CD4-positive, alpha-beta T cell treated with Interleukin-17A for 4 hours (primary cell): Measurements from ENCODE around the gene RERG.
A peak's percentile ranks its signal among the peaks of the same experiment; 100 is the strongest.
"Not testable (repeated sequence)": the region's sequence is repeated elsewhere in the genome, so short reads cannot be mapped to it uniquely, and the experiment has no call there.

Source experiments
- DNase-seq: peaks from one replicate; pipeline ENCODE4 v3.0.0-alpha.2; 2020; ENCODE audit warnings: mixed read lengths

Gene RERG, protein sequence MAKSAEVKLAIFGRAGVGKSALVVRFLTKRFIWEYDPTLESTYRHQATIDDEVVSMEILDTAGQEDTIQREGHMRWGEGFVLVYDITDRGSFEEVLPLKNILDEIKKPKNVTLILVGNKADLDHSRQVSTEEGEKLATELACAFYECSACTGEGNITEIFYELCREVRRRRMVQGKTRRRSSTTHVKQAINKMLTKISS

DNA sequence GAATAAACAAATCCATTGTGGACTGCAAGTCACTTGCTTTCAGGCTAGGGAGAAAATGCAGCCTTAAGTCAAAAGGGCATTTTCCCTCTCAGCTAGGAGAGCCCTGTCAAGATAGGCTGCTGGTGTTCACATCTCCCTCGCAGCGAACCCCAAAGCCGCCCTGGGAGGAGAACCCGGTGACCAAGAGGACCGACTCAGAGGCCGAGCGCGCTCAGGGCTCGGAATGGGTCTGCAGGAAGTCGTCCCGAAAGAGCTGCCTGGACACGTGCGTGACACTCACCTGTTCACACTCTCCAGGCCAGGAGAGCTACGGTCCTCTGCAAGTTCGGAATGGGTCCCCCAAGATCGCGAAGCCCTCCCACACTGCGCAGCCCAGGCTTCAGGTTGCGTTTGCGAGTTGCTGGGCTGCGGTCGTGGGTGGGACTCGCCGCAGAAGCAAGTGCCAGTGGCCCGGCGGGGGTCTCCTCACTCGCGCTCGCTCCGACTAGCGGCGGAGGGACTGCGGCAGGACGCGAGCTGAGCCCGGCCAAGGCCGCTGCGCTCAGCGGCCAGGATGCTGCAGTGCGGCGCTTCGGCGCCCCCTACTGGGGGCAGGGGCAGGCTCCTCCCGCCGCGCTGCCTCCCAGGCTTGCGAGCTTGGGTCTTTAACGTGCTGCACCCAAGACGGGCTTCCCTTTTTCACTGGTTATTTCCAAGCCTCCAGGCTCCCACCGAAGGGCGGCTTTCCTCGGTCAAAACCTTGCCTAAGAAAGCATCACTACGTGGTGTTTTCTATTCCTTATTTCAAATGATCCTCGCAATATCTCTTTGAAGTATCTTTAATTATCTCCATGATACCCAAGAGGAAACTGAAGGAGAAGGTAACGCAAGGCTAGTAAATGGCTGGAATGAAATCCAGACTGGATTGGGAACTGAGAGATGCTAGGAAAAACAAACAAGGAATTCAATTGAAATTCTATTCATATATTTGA lies at the start of gene RERG:
Gene RERG, minus strand, starts transcription at position 503 of the 971 bp plus-strand sequence. CDS start 3,928 bp downstream, outside the sequence.
- DNase-seq, result peak; percentile 88

DNA sequence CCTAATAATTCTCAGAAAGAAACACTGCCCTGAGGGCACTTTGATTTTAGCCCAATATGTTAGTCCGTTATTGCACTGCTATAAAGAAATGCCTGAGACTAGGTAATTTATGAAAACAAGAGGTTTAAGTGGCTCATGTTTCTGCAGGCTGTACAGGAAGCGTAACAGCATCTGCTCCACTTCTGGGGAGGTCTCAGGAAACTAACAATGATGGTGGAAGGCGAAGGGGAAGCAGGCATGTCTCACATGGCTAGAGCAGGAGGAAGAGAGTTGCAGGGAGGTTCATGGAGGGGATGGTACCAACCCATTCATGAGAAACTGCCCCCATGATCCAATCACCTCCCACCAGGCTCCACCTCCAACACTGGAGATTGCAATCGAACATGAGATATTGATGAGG lies 49.4 kb upstream of the RERG start:
- DNase-seq, result no peak

DNA sequence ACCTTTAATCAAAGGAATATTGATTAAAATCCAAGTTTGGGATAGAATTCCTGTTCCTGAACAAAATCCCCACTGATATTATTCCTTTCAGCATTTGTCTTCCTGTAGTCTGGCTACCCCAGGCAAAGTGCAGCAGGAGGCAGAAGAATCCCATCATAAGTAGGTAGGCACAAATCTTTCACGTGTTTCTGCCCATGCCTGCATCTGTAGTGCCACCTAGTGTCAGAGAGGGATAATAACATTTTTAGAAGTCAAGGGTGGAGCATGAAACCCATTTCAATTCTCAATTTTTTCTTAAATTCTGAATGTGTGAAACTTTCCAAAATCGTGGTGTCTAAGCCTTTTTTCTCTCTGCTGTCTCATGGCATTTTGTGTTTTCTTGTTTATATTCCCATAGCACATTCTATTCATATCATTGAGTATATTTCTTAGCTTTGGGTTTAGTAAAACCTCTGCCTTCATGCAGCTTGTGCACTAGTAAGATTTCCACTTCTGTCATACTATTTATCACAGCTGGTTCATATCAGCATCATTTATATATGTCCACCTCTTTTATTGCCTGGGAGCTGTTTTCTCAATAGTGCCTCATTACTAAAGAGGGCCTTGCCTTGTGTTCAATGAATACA lies 47.8 kb upstream of the RERG start:
- peak; percentile 38 for DNase-seq

DNA sequence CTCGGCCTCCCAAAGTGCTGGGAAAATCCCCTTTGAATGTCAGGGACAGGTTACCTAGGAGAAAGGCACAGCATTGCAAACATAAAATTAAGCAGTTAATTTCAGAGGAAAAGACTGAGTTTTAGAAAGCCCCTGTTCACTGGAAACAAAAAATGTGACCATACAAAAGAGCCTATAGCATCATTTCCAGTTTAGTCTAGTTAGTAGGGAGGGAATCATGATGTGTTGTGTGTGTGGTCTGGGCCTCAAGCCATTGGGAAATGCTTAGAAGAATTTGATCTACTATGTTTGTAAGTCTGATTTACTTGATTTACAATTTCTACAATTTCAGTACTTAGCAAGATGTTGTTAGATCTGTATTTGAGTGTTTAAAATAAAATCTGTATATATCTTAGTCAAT lies 47.1 kb upstream of the RERG start:
- DNase-seq, result no peak

DNA sequence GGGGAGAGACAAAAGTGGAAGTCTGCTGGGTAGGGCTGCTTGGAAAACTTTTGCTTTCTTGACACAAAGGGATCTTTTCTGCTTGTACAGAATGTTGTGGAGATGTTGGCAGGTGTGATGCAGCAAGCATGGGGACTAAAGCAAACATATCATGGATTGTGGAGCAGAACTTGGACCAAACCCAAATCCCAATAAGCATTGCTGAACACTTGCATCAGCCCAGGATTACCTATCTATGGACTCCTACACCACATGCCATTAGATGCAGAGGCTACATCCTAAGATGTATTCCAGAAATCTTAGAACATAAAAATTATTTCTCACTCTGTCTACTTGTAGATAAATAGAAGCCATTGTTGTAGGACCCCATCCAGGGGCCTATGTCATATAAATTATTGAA lies 44.7 kb upstream of the RERG start:
- DNase-seq, result no peak

GRCh38 chr12:15256761-15257160 lies 35.5 kb upstream of the RERG start:
- DNase-seq, result no peak

DNA sequence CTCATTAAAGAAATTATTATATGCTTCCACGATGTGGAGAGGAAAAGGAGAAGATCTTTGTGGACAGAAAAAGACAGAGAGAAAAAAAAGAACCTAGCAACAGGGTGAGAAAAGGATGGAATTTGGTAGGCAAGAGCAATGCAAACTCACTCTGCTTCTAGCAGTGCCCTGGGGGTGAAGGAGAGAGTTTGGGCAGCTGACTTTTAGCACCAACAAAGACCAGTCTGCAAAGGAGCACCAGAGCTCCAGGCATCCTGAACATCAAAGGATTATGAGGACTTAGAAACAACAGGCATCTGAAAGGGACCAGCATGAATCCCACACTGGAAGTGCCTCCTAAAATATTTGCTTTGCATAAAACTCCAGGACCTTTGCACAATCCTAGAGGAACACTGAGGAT lies 32.8 kb upstream of the RERG start:
- no peak for DNase-seq

DNA sequence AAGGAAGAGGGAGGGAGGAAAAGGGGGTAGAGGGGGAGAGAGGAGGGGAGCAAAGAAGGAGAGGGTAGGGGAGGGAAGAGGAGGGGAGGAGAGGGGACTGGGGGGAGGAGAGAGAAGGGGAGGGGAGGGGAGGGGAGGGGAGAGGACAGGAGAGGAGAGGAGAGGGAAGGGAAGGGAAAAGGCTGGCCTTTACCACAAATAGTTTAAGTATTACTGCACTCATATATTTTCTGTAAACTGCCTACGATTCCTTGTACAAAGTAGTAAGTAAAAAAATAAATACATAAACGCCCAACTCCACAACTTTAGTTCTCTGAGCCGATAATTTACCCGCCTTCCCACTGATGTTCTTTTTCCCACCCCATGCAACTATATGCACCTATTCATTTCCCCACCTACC lies 23.7 kb upstream of the RERG start:
- no peak for DNase-seq

- DNase-seq, result no peak
Measured at GRCh38 chr12:15244341-15244740, 23.1 kb upstream of the RERG start.

DNA sequence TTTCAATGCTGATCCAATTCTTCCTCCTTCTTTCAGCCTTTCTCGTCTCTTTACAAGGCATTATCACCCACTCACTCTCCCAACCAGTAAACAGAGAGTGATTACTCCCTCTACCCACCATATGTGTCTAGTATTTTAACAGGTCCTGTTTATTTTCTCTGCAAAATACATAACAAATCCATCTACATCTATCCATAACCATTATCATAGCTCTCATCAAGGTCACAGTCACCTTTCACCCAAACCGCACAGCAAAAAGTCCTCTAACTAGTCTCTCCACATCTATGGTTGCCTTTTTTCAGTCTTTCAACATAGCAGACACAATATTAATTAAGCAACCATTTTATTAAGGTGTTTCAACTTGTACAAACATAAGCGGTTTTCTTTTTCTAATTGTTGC lies 21.9 kb upstream of the RERG start:
- no peak for DNase-seq

DNA sequence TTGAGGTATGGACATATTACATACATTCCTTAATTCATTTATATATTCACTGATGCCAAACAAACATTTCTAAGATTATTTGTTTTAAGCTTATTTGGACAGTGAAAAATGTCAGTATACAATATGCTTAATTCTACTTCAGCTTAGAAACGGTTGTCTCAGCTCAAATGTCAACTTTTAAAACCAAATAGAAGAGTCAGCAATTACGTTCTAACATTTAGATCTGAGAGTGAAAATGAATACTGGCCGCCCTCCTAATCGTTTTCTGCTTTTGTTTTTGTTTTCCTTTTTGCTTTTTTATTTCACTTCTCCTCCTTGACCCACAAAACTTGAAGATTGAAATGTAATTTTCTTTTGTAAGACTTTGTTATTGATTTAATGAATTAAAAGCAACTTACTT lies 19.7 kb upstream of the RERG start:
- no peak for DNase-seq

DNA sequence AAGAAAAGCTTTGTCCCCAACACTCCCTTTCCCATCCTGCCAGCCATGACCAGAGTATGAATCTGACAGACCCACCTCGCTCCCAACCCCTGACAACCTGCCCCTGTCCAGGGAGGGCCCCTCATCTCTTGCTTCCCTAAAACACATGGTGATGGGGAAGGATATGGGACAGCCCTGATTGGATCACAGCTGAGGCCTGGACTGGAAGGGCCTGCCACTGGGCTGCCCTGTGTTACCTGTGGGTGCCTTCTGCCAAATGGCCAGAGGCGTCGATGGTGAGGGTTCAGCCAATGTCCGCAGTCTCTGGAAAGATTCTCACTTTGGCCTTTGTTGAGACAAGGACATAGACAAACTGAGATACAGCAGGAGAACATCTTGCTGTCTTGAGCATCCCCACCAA lies 13.3 kb upstream of the RERG start:
- no peak for DNase-seq

DNA sequence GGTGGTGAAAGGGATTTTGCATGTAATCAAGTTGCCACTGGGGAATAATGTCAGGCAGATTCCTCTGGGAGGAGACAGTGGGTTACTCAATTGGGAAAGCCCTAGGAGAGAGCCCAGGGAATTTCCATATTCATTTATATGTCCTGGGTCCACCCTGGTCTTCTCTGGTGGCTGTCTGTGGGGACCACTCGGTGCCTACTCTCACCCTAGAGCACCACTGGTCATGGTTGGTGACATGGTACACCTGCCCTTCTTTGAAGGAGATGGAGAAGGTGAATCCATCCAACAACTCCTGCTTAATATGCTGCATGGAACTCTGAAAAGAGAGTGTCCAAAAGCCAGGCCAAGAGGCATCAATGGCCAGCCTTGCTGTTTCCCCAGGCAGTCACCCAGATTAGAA lies 12.8 kb upstream of the RERG start:
- DNase-seq, result no peak

- no peak for DNase-seq
Measured at GRCh38 chr12:15232959-15233358, 11.7 kb upstream of the RERG start.

GRCh38 chr12:15231493-15231892 lies 10.3 kb upstream of the RERG start:
- no peak for DNase-seq

- DNase-seq, result no peak
Measured at GRCh38 chr12:15230751-15231150, 9.5 kb upstream of the RERG start.

- DNase-seq, result no peak
Measured at GRCh38 chr12:15230137-15230536, 8.9 kb upstream of the RERG start.

DNA sequence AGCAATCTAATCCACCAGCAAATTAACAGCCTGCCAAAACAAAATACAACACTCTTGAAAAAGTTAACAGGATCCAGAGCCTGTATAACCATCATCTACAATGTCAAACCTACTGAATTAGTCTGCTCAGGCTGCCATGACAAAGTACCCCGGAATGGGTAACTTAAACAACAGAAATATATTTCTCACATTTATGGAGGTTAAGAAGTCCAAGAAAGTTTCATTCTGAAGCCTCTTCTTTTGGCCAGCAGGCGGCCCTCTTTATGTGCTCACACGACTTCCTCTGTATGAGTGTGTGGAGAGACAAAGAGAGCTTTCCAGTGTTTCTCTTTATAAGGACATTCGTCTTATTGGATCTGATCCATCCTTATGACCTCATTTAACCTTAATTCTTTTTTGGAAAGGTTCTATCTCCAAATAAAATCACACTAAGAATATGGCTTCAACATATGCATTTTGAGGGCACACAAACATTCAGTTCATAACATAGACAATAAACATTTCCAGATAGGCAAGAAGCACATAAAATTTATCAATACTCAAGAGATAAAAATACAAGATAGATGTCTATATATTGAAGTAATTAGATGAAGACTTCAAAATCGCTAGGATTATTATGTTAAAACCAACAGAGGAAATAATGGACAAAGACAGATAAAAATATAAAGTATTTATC lies 5.9 kb upstream of the RERG start:
- DNase-seq, result peak; percentile 30

DNA sequence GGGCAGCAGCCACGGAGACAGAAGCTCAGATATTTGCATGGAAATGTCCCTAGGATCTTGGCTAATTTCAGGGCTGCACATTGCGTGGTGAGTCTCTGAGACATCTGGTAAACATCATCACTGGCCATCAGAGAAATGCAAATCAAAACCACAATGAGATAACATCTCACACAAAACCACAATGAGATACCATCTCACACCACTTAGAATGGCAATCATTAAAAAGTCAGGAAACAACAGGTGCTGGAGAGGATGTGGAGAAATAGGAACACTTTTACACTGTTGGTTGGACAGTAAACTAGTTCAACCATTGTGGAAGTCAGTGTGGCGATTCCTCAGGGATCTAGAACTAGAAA lies 4.6 kb upstream of the RERG start:
- not testable (repeated sequence) for DNase-seq

DNA sequence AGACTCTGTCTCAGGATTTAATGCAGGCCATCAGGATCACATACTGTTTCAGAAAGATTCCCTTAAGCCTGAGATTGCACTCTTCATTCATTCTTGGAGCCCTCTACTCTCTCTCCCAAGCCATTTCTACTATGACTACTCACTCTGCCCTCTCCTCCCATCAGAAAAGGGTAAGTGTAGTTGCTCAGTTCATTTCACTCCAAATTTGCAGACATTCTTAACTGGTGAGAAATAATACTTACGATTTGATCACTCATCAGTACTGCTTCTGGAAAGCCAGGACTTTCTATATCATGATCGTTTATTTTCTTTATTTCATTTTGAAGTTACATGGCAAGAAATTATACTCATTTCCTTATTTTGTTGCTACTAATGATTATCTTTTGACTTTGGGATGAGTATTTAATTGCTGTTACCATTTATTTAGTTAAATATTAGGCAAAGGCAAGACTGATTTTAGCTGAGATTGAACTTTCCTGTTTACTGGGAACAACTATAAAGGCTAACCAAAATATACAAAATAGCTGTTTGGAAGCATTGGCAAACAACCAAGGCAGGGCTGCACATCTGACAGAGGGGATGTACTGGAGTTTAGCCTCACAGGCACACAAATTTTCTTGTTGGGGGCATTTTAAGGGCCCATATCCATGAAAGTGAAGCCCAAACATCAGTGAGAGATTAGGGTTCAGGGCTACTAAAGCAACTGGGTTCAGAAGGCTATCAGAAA lies 4.1 kb upstream of the RERG start:
- no peak for DNase-seq

DNA sequence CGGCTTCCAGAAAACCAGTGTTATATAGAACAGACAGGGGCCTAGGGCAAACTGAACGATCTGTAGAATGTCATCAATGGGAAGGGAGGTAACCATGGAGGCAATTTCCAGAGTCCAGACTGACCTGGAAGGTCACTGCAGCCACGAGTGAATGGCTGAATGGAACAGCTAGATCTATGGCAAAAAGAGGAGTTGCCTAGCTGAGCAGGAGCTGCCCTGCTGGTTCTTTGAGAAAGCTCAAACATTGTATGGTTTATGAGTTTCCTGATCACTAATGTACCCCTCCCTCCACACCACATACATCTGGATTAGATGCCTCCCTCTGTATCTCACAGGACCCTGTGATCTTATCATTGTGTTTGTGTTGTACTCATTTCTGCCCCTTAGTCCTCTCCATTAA lies 1.0 kb upstream of the RERG start:
- no peak for DNase-seq

- no peak for DNase-seq
Measured at GRCh38 chr12:15220451-15220850, 766 bp downstream of the RERG start.

- no peak for DNase-seq
Measured at GRCh38 chr12:15218794-15219193, 2.4 kb downstream of the RERG start.
